Karpas-422 (cell line): ENCODE measurements around the gene PLAU. TPM values are rescaled to one million over a fixed set of nuclear protein-coding genes. Genes with fewer than 3 reads are reported as not detected.
A peak's percentile ranks its signal among the peaks of the same experiment; 100 is the strongest.
"Not testable (repeated sequence)": the region's sequence is repeated elsewhere in the genome, so short reads cannot be mapped to it uniquely, and the experiment has no call there.

Experiments used
- DNase-seq: peaks from one replicate; pipeline ENCODE4 v3.0.0-alpha.2; 2015
- H2AFZ ChIP-seq: fragments of 200-600 bp; sonication (generic); 2 replicates; pipeline ENCODE4 v1.6.1; 2014; ENCODE audit warnings: antibody characterized with exemption, low read length, mixed read lengths
- H3K27ac ChIP-seq: fragments of 200-600 bp; sonication (generic); 2 replicates; pipeline ENCODE4 v1.5.1; 2014; ENCODE audit warnings: mild to moderate bottlenecking, low read length, moderate library complexity
- H3K27me3 ChIP-seq: fragments of 200-600 bp; sonication (generic); 2 replicates; pipeline ENCODE4 v1.6.1; 2014; ENCODE audit warnings: low read length, mixed read lengths
- H3K36me3 ChIP-seq: fragments of 200-600 bp; sonication (generic); 2 replicates; pipeline ENCODE4 v1.6.1; 2014; ENCODE audit warnings: low read length, mixed read lengths; ENCODE audit not compliant: insufficient read depth
- H3K4me1 ChIP-seq: fragments of 200-600 bp; sonication (generic); 2 replicates; pipeline ENCODE4 v1.6.1; 2014; ENCODE audit warnings: mild to moderate bottlenecking, low read length, mixed read lengths
- H3K4me2 ChIP-seq: fragments of 200-600 bp; sonication (generic); 2 replicates; pipeline ENCODE4 v1.6.1; 2014; ENCODE audit warnings: low read length, low read depth, mild to moderate bottlenecking; ENCODE audit not compliant: poor library complexity, severe bottlenecking
- H3K4me3 ChIP-seq: fragments of 200-600 bp; sonication (generic); 2 replicates; pipeline ENCODE4 v1.5.1; 2014; ENCODE audit warnings: mild to moderate bottlenecking, antibody characterized with exemption, low read length, mixed read lengths
- H3K79me2 ChIP-seq: fragments of 200-600 bp; sonication (generic); 2 replicates; pipeline ENCODE4 v1.6.1; 2014; ENCODE audit warnings: mild to moderate bottlenecking, low read length, mixed read lengths
- H3K9ac ChIP-seq: fragments of 200-600 bp; sonication (generic); 2 replicates; pipeline ENCODE4 v1.6.0; 2014; ENCODE audit warnings: low read length
- H3K9me2 ChIP-seq: fragments of 200-600 bp; sonication (generic), shearing (Covaris generic); replicated peaks from 2 replicates; pipeline ENCODE4 v1.6.0; 2014; ENCODE audit warnings: mild to moderate bottlenecking, low read length, moderate library complexity; ENCODE audit not compliant: insufficient read depth
- H3K9me3 ChIP-seq: fragments of 300-700, 200-600 bp; sonication (generic); 2 replicates; pipeline ENCODE4 v1.6.1; 2014; ENCODE audit warnings: low read length, mixed read lengths
- H4K20me1 ChIP-seq: fragments of 200-600 bp; sonication (generic); 2 replicates; pipeline ENCODE4 v1.6.1; 2014; ENCODE audit warnings: mild to moderate bottlenecking, antibody characterized with exemption, low read length, low read depth; ENCODE audit not compliant: insufficient read depth
- total RNA-seq: library from RNA; depleted of rRNA; stranded (reverse); fragments of >200 nt; shearing (Covaris generic); gene quantifications from 2 replicates; pipeline ENCODE4 v1.2.3, GENCODE V29; 2014; ENCODE audit warnings: low replicate concordance

PLAU gene
- total RNA-seq, 1 experiment from 2014 or later: 3.2 TPM

DNA sequence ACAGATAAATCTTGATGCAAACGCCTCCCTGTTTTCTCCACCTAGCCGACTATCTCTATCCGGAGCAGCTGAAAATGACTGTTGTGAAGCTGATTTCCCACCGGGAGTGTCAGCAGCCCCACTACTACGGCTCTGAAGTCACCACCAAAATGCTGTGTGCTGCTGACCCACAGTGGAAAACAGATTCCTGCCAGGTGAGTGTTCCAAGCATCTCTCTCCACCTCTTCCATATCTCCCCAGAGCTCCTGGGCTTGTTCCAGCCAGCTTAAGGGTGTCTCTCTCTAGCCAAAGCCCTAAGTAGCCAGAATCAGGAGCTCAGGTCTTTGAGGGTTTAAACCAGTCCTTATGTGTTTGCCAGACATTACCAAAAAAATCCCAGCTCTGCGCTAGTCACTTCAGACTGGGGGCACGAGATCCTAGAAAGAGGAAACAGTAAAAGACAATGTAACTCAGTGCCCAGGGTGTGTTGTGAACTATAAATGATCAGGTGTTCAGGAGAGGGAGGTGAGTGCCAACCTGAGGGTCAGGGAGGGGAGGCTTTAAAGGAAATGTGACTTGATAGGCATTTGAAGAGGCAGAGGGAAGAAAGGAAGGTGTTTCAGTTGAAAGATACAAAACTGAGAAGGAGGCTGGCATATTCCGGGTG, 4.4 kb downstream of the PLAU start:
- Histone ChIP-seq H3K36me3 (no peaks in the 10 kb centered on the region), H3K9ac (no peak overlapping the region), H3K4me1 (peaks cover 19% of the 10 kb centered on the region), H3K9me2 (no peaks in the 10 kb centered on the region), H3K9me3 (no peaks in the 10 kb centered on the region), H4K20me1 (no peaks in the 10 kb centered on the region), H3K4me3 (no peak overlapping the region), H2AFZ (no peak overlapping the region), H3K27me3 (no peaks in the 10 kb centered on the region; the same call in 1 of the 2 replicates), H3K4me2 (no peak overlapping the region), H3K27ac (no peak overlapping the region), H3K79me2 (no peaks in the 10 kb centered on the region)
- no peak for DNase-seq

DNA sequence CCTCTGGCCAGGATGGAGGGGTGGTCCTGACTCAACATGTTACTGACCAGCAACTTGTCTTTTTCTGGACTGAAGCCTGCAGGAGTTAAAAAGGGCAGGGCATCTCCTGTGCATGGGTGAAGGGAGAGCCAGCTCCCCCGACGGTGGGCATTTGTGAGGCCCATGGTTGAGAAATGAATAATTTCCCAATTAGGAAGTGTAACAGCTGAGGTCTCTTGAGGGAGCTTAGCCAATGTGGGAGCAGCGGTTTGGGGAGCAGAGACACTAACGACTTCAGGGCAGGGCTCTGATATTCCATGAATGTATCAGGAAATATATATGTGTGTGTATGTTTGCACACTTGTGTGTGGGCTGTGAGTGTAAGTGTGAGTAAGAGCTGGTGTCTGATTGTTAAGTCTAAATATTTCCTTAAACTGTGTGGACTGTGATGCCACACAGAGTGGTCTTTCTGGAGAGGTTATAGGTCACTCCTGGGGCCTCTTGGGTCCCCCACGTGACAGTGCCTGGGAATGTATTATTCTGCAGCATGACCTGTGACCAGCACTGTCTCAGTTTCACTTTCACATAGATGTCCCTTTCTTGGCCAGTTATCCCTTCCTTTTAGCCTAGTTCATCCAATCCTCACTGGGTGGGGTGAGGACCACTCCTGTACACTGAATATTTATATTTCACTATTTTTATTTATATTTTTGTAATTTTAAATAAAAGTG, 6.0 kb downstream of the PLAU start:
- H3K4me1 ChIP-seq: peaks cover 8% of the 10 kb centered on the region
- no peak overlapping the region for H2AFZ ChIP-seq
- no peak for DNase-seq
- H3K9me3 ChIP-seq: no peaks in the 10 kb centered on the region
- no peaks in the 10 kb centered on the region for H3K36me3 ChIP-seq
- H3K27me3 ChIP-seq: no peaks in the 10 kb centered on the region; the same call in 1 of the 2 replicates
- no peaks in the 10 kb centered on the region for H3K9me2 ChIP-seq
- no peaks in the 10 kb centered on the region for H3K79me2 ChIP-seq
- H4K20me1 ChIP-seq: no peaks in the 10 kb centered on the region
- no peak overlapping the region for H3K4me2 ChIP-seq
- H3K9ac ChIP-seq: no peak overlapping the region
- H3K27ac ChIP-seq: no peak overlapping the region
- no peak overlapping the region for H3K4me3 ChIP-seq

DNA sequence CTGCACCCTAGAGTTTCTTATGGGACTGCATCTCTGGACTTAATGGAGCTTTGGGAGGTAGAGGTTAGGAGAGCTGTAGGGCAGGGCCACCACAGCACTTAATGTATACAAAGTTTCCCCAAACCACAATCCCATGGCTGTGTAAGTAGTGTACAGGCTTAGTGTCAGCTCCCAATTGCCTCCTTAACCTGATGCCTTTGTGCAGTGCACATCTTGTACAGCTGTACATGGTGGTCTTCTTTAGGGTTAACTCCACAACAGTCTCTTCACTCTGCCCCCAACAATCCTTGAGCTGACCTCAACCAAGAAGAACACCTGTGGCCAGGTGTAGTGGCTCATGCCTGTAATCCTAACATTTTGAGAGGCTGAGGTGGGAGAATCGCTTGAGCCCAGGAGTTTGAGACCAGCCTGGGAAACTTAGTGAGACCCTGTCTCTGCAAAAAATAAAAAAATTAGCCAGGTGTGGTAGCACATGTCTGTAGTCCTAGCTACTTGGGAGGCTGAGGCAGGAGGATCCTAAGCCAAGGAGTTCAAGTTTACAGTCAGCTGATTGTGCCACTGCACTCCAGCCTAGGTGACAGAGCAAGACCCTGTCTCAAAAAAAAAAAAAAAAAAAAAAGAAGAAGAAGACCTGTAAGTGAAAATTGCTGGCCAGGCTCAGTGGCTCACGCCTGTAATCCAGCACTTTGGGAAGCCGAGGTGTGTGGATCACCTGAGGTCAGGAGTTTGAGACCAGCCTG, 6.8 kb downstream of the PLAU start:
- Histone ChIP-seq H3K4me3 (no peak overlapping the region), H3K79me2 (no peaks in the 10 kb centered on the region), H3K27ac (no peak overlapping the region), H3K9me2 (no peaks in the 10 kb centered on the region), H2AFZ (no peak overlapping the region), H3K27me3 (no peaks in the 10 kb centered on the region), H4K20me1 (no peaks in the 10 kb centered on the region), H3K4me2 (no peak overlapping the region), H3K9me3 (no peaks in the 10 kb centered on the region), H3K36me3 (no peaks in the 10 kb centered on the region), H3K9ac (no peak overlapping the region), H3K4me1 (peaks cover 7% of the 10 kb centered on the region)
- no peak for DNase-seq

DNA sequence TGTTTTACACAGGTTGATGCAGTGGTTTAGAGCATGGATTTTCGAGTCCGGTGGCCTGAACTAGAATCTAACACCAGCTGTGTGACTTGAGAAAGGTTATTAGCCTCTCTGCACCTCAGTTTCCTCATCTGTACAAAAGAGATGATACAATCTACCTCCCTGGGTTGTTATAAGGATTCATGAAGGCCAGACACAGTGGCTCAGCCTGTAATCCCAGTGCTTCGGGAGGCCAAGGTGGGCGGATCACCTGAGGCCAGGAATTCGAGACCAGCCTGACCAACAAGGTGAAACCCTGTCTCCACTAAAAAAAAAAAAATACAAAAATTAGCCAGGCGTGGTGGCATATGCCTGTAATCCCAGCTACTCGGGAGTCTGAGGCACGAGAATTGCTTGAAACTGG, 8.5 kb downstream of the PLAU start:
- H3K4me2 ChIP-seq, H2AFZ ChIP-seq, H4K20me1 ChIP-seq, H3K27ac ChIP-seq, H3K36me3 ChIP-seq, DNase-seq, H3K9me3 ChIP-seq, H3K9ac ChIP-seq, H3K79me2 ChIP-seq, H3K27me3 ChIP-seq, H3K4me3 ChIP-seq, H3K9me2 ChIP-seq, H3K4me1 ChIP-seq: not testable (repeated sequence)

DNA sequence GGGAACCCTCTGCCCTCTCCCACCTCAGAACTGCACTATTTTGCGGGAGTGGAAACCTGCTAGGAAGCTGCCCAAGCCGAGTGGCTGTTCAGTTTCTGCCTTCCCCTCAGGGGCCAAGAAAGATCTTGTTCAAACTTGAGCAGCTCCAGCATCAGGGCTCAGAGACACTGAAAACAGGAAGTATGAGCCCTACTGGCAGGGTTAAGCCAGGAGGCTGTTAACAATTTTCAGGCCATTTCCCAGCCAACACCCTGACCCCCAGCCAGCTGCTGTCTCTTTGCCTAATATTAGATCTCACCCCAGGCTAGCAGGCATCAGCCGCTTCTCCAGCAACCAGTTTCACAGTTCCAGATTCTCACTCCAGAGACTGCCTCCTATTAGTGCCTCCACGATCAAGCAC, 9.2 kb downstream of the PLAU start:
- Histone ChIP-seq H3K79me2 (no peaks in the 10 kb centered on the region), H3K27me3 (no peaks in the 10 kb centered on the region), H3K9me3 (no peaks in the 10 kb centered on the region), H2AFZ (peak overlapping the region; percentile 72), H3K4me2 (no peak overlapping the region), H4K20me1 (no peaks in the 10 kb centered on the region), H3K27ac (no peak overlapping the region), H3K4me3 (no peak overlapping the region), H3K4me1 (peaks cover 7% of the 10 kb centered on the region), H3K9ac (0 out of 2 replicates have a peak overlapping the region, but pooled peaks have one; percentile 27), H3K36me3 (no peaks in the 10 kb centered on the region), H3K9me2 (no peaks in the 10 kb centered on the region)
- peak; percentile 71 for DNase-seq

DNA sequence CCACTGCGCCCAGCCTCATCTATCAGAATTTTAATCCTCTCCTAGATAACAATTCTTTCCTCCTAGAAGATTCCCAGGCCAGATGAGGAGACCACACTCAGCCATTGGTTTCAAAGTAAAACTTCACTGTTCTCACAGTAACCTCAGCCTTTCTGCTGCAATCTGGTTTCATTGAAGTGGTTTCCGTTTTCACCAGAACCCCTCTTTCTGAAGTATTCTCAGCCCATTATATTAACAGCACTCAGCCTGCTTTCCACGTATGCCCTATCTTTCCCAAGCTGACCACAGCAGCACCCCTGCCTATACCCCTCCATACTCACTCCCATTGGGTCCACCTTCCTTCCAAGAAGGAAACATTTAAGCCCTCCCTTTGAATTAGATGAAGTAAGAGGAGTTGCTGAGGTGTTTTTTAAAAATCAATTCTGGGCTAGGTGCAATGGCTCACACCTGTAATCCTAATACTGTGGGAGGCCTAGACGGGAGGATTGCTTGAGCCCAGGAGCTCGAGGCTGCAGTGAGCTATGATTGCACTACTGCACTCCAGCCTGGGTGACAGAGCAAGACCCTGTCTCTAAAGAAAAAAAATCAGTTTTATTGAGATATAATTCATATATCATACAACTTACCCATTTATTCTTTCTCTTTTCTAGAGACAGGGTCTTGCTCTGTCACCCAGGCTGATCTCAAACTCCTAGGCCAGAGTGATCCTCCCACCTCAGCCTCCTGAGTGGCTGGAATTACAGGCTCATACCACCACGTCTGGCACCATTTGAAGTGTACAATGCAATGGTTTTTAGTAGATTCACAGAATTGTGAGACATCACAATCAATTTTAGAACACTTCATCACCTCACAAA, 11.3 kb downstream of the PLAU start:
- Histone ChIP-seq H3K9ac (no peak overlapping the region), H3K9me2 (no peaks in the 10 kb centered on the region), H2AFZ (0 out of 2 replicates have a peak overlapping the region, but pooled peaks have one; percentile 28), H3K79me2 (no peaks in the 10 kb centered on the region), H3K4me3 (no peak overlapping the region), H3K27ac (no peak overlapping the region), H3K4me1 (peaks cover 16% of the 10 kb centered on the region), H3K9me3 (no peaks in the 10 kb centered on the region), H3K36me3 (no peaks in the 10 kb centered on the region), H4K20me1 (no peaks in the 10 kb centered on the region), H3K27me3 (no peaks in the 10 kb centered on the region), H3K4me2 (no peak overlapping the region)
- no peak for DNase-seq

DNA sequence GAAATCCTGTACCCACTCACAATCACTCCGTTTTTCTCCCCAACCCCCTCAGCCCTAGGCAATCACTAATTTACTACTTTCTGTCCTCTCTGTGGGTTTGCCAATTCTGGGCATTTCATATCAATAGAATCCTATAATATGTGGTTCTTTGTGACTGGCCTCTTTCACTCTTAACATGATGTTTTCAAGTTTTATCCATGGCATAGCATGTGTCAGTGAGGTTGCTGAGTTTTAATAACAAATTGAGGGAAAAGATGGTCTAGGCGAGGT, 11.9 kb downstream of the PLAU start:
- no peaks in the 10 kb centered on the region for H3K27me3 ChIP-seq
- H3K9me3 ChIP-seq: no peaks in the 10 kb centered on the region
- 0 out of 2 replicates have a peak overlapping the region, but pooled peaks have one; percentile 28 for H2AFZ ChIP-seq
- no peak overlapping the region for H3K27ac ChIP-seq
- H4K20me1 ChIP-seq: no peaks in the 10 kb centered on the region
- no peaks in the 10 kb centered on the region for H3K36me3 ChIP-seq
- no peak overlapping the region for H3K9ac ChIP-seq
- H3K4me1 ChIP-seq: peaks cover 16% of the 10 kb centered on the region
- H3K4me2 ChIP-seq: no peak overlapping the region
- H3K4me3 ChIP-seq: no peak overlapping the region
- no peak for DNase-seq
- no peaks in the 10 kb centered on the region for H3K79me2 ChIP-seq
- no peaks in the 10 kb centered on the region for H3K9me2 ChIP-seq
